ENCODE results near the gene NPC1L1. TPM values are rescaled to one million over a fixed set of nuclear protein-coding genes. Genes with fewer than 3 reads are reported as not detected.

NPC1L1 gene
- total and polyA plus RNA-seq, 2 donors (not counting 1 experiment from before 2014, with no cell fraction given), result 0.07 TPM; not detected in 1

GRCh38 chr7:44573464-44574286, 32.5 kb upstream of the NPC1L1 start, which contains the start of gene DDX56:
TSS of gene DDX56 (minus strand) at chr7:44573908. CDS start at chr7:44573895, 13 bp downstream.
- ATAC-seq (ENCODE audit: low read depth) (peak; percentile 97), DNase-seq (peak; percentile 94)
- Mint-ChIP-seq H3K4me3 (peak within 1 kb of the TSS; percentile 98), H3K4me1 (peaks cover 38% of the 10 kb centered on the region), H3K9me3 (ENCODE audit: insufficient read depth) (no peaks in the 10 kb centered on the region), H3K27me3 (no peaks in the 10 kb centered on the region), H3K27ac (peak within 1 kb of the TSS; percentile 97)
- Histone ChIP-seq H3K27ac (ENCODE audit: low read length in 2 of 2) (peak within 1 kb of the TSS; percentile 84 to 93), H2AFZ (ENCODE audit: insufficient read depth, low read depth, low read length, poor library complexity, severe bottlenecking) (peak within 1 kb of the TSS; percentile 96), H3K9me3 (ENCODE audit: control extremely low read depth in 1 of 3, control insufficient read depth in 2 of 3, insufficient read depth in 1 of 3, low read length in 2 of 3) (peaks cover 0 to 3% (median 0%) of the 10 kb centered on the region in 3 donors), H3K79me2 (ENCODE audit: control insufficient read depth, insufficient read depth, low read length) (peaks cover 64% of the 10 kb centered on the region), H3K4me2 (replicated peaks; ENCODE audit: low read depth, low read length, poor library complexity, severe bottlenecking) (peak within 1 kb of the TSS; percentile 99), H3K4me3 (ENCODE audit: control extremely low read depth in 1 of 5, extremely low read depth in 1 of 5, insufficient read depth in 1 of 5, low read depth in 2 of 5, low read length in 4 of 5) (peak within 1 kb of the TSS; percentile 60 to 94 (median 84)), H3K9ac (ENCODE audit: low read length) (peak within 1 kb of the TSS; percentile 95), H3K4me1 (ENCODE audit: control insufficient read depth in 2 of 2, insufficient read depth in 2 of 2, low read length in 2 of 2) (peaks cover 23 to 29% of the 10 kb centered on the region in 2 donors), H4K20me1 (ENCODE audit: control insufficient read depth, insufficient read depth, low read length, poor library complexity, severe bottlenecking) (peaks cover 19% of the 10 kb centered on the region), H3K27me3 (replicated peaks in 1 of 4; ENCODE audit: control extremely low read depth in 1 of 4, control insufficient read depth in 3 of 4, insufficient read depth in 4 of 4, low read length in 3 of 4) (no peaks in the 10 kb centered on the region), H3K36me3 (replicated peaks in 1 of 2; ENCODE audit: control extremely low read depth in 1 of 2, control insufficient read depth in 1 of 2, extremely low read depth in 1 of 2, insufficient read depth in 2 of 2, low read length in 1 of 2) (peaks cover 2 to 59% of the 10 kb centered on the region in 2 experiments)
- TF ChIP-seq EZH2 (IDR thresholded peaks at IDR 0.05; ENCODE audit: borderline replicate concordance, insufficient read depth, low read depth, low read length, poor library complexity, severe bottlenecking), result no peak
- no peak for TF ChIP-seq CTCF (IDR thresholded peaks at IDR 0.05)
- CTCF ChIA-PET, result interaction anchor here (0.7 to 3.1 kb wide), 8 partner anchors 9 to 614 kb away, joined by 3 to 17 read pairs (median 4); partner anchors contain the start of genes H2AZ2 and PURB
- under 1% methylated on average over 74 of the region's 74 CpGs for WGBS (ENCODE audit: insufficient coverage)
- intact Hi-C loops (cut with micrococcal nuclease), result loop anchor here (1.0 to 2.0 kb wide), 5 partner anchors 9 to 537 kb away; partner anchors contain the start of genes NUDCD3, OGDH, TBRG4 and TMED4
- POLR2A ChIA-PET, result interaction anchor here (0.6 to 2.5 kb wide), 11 partner anchors 8 to 881 kb away, joined by 3 to 11 read pairs (median 4); partner anchors contain the start of genes H2AZ2, NUDCD3 and TMED4

All from B cell (primary cell).